Hindlimb muscle (tissue), 1 donor: ENCODE measurements around the gene COPRS. TPM values are rescaled to one million over a fixed set of nuclear protein-coding genes. Genes with fewer than 3 reads are reported as not detected.

Source experiments
- DNase-seq: peaks from one replicate; pipeline ENCODE4 v3.0.0-alpha.2; 2013
- polyA plus RNA-seq: library from polyadenylated mRNA; unstranded; fragments of 120-200 nt; gene quantifications from one replicate; pipeline ENCODE4 v1.2.1, GENCODE V29; 2013; ENCODE audit not compliant: insufficient read length

The COPRS gene
- polyA plus RNA-seq, 1 donor, result 33.2 TPM

GRCh38 chr17:31807846-31808245, 51.2 kb downstream of the COPRS start:
- DNase-seq, result no peak

- no peak for DNase-seq
Observed at GRCh38 chr17:31806921-31807320, 52.1 kb downstream of the COPRS start.

GRCh38 chr17:31803494-31804213, 55.4 kb downstream of the COPRS start:
- no peak for DNase-seq

GRCh38 chr17:31802502-31802901, 56.5 kb downstream of the COPRS start:
- DNase-seq, result no peak

Other genes with a start within 250 kb of the COPRS start
- gene UTP6, start 42.5 kb upstream of the COPRS start, polyA plus RNA-seq, result 48.4 TPM
- gene SUZ12, start 77.8 kb upstream of the COPRS start, polyA plus RNA-seq, result 20.0 TPM
- gene LRRC37B, start 148.1 kb upstream of the COPRS start, polyA plus RNA-seq, result 13.8 TPM